GM10266 (cell line): ENCODE measurements around the gene KLHL28.

ENCODE experiments used
- DNase-seq: peaks from one replicate; pipeline ENCODE4 v3.0.0; 2012; ENCODE audit errors: extremely low spot score
- CTCF ChIP-seq: IDR thresholded peaks from 2 replicates; pipeline ENCODE4 v1.5.1; 2012; ENCODE audit warnings: mild to moderate bottlenecking, low read depth; ENCODE audit not compliant: control insufficient read depth, insufficient read depth; ENCODE audit errors: missing control alignments

Gene KLHL28

GRCh38 chr14:44960646-44961045 lies 1.1 kb downstream of the KLHL28 start:
- no peak for DNase-seq
- TF ChIP-seq CTCF: no peak

- TF ChIP-seq CTCF: no peak
- no peak for DNase-seq
These were observed 1.6 kb downstream of the KLHL28 start for GRCh38 chr14:44960146-44960545.

GRCh38 chr14:44959538-44959937 lies 2.2 kb downstream of the KLHL28 start:
- no peak for TF ChIP-seq CTCF
- DNase-seq: no peak

- no peak for DNase-seq
- no peak for TF ChIP-seq CTCF
These were observed 4.9 kb downstream of the KLHL28 start for GRCh38 chr14:44956866-44957265.

- TF ChIP-seq CTCF: no peak
- no peak for DNase-seq
These were observed 6.2 kb downstream of the KLHL28 start for GRCh38 chr14:44955528-44955927.

- no peak for DNase-seq
- TF ChIP-seq CTCF: no peak
These were observed 7.0 kb downstream of the KLHL28 start for GRCh38 chr14:44954750-44955149.

GRCh38 chr14:44952391-44953110 lies 9.2 kb downstream of the KLHL28 start:
- TF ChIP-seq CTCF: no peak
- DNase-seq: no peak
